ENCODE data around the gene PDE6A. TPM values are rescaled to one million over a fixed set of nuclear protein-coding genes. Genes with fewer than 3 reads are reported as not detected.

Gene PDE6A
- total RNA-seq, 2 donors from 2014 or later, result not detected

- no peak for ATAC-seq
- DNase-seq, result no peak
- no peak overlapping the region for H3K4me3 ChIP-seq
- H3K27me3 ChIP-seq, result no peaks in the 10 kb centered on the region
- intact Hi-C loops (cut with DNase I), result no loop called here
- H3K36me3 ChIP-seq (replicated peaks in 1 of 2; ENCODE audit: insufficient read depth in 1 of 2, low read depth in 2 of 2), result no peaks in the 10 kb centered on the region
- H3K4me1 ChIP-seq, result no peaks in the 10 kb centered on the region
- H3K9me3 ChIP-seq, result no peaks in the 10 kb centered on the region
- TF ChIP-seq CTCF (IDR thresholded peaks at IDR 0.05) (no peak), POLR2A (IDR thresholded peaks at IDR 0.05) (no peak)
- WGBS, 2 donors, result 71 to 81% methylated on average over 15 of the region's 15 CpGs
- H3K27ac ChIP-seq, result no peak overlapping the region
Measured at GRCh38 chr5:149847611-149848010, 97.0 kb downstream of the PDE6A start.

- WGBS, 2 donors, result 83 to 93% methylated on average over 5 of the region's 5 CpGs
- Histone ChIP-seq H3K36me3 (replicated peaks in 1 of 2; ENCODE audit: insufficient read depth in 1 of 2, low read depth in 2 of 2) (no peaks in the 10 kb centered on the region), H3K4me1 (no peaks in the 10 kb centered on the region), H3K27ac (no peak overlapping the region), H3K4me3 (no peak overlapping the region), H3K9me3 (no peaks in the 10 kb centered on the region), H3K27me3 (no peaks in the 10 kb centered on the region)
- TF ChIP-seq POLR2A (IDR thresholded peaks at IDR 0.05), result no peak
- TF ChIP-seq CTCF (IDR thresholded peaks at IDR 0.05), result no peak
- ATAC-seq (no peak), DNase-seq (no peak)
- intact Hi-C loops (cut with DNase I), result no loop called here
Measured at GRCh38 chr5:149846021-149846420, 98.6 kb downstream of the PDE6A start.

GRCh38 chr5:149845601-149846000 is 99.0 kb downstream of the PDE6A start:
- Histone ChIP-seq H3K36me3 (replicated peaks in 1 of 2; ENCODE audit: insufficient read depth in 1 of 2, low read depth in 2 of 2) (no peaks in the 10 kb centered on the region), H3K9me3 (no peaks in the 10 kb centered on the region), H3K27me3 (no peaks in the 10 kb centered on the region), H3K4me3 (no peak overlapping the region), H3K4me1 (no peaks in the 10 kb centered on the region), H3K27ac (no peak overlapping the region)
- intact Hi-C loops (cut with DNase I), result no loop called here
- ATAC-seq, result no peak
- no peak for TF ChIP-seq CTCF (IDR thresholded peaks at IDR 0.05)
- TF ChIP-seq POLR2A (IDR thresholded peaks at IDR 0.05), result no peak
- 91 to 94% methylated on average over 10 to 15 of the region's 15 CpGs for WGBS, 2 donors
- DNase-seq, result no peak

- Histone ChIP-seq H3K36me3 (replicated peaks in 1 of 2; ENCODE audit: insufficient read depth in 1 of 2, low read depth in 2 of 2) (no peaks in the 10 kb centered on the region), H3K4me1 (no peaks in the 10 kb centered on the region), H3K27ac (no peak overlapping the region), H3K27me3 (no peaks in the 10 kb centered on the region), H3K9me3 (no peaks in the 10 kb centered on the region), H3K4me3 (no peak overlapping the region)
- peak; percentile 24 for ATAC-seq
- intact Hi-C loops (cut with DNase I), result no loop called here
- DNase-seq, result no peak
- TF ChIP-seq POLR2A (IDR thresholded peaks at IDR 0.05), result no peak
- no peak for TF ChIP-seq CTCF (IDR thresholded peaks at IDR 0.05)
- WGBS, 2 donors, result 87 to 91% methylated on average over 13 to 14 of the region's 14 CpGs
Measured at GRCh38 chr5:149841851-149842793, 102.5 kb downstream of the PDE6A start.
